ENCODE measurements around the gene SCUBE3. TPM values are rescaled to one million over a fixed set of nuclear protein-coding genes. Genes with fewer than 3 reads are reported as not detected.

The SCUBE3 gene
- 0.40 and 0.72 TPM in 2 replicates for total RNA-seq

DNA sequence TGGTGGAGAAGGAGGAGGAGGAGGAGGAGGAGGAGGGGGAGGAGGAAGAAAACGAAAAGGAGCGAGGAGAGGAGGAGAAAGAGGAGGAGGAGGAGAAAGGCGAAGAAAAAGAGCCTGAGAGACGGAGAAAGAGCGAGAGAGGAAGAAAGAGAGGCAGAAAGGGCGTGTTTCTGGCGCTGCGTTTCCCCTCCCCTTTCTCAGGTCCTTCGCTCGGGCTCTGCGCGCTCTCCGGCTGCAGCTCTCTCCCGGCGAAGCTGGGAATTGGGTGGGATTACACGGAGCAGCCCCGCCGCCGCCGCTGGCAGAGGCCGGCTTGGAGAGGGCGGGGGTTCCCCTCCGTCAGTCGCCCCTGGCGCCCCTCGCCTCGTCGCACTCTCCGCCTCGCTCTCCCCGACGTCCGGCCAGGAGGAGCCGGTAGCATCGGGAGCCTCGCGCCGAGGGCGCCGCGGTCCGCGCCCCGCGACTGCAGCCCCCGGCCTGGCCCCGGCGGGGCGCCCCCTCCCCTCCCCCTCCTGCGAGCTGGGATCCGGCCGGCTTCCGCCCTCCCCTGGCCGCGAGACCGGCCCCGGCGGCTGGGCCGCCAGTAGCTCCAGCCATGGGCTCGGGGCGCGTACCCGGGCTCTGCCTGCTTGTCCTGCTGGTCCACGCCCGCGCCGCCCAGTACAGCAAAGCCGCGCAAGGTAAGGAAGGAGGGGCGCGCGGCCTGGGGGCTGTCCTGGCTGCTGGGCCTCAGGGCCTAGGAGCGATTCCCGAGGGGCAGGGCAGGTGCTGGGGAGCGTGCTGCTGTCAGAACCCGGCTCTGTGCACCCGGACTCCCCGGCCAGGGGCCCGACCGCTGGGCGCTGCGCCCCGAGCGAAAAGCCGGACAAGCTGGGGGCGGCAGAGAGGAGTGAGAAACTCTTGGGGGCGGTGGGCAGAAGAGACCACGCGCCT lies at the start of gene SCUBE3:
Gene SCUBE3, plus strand, starts transcription at position 133 of the 933 bp plus-strand sequence. Its CDS starts 463 bp downstream, at position 596.

DNA sequence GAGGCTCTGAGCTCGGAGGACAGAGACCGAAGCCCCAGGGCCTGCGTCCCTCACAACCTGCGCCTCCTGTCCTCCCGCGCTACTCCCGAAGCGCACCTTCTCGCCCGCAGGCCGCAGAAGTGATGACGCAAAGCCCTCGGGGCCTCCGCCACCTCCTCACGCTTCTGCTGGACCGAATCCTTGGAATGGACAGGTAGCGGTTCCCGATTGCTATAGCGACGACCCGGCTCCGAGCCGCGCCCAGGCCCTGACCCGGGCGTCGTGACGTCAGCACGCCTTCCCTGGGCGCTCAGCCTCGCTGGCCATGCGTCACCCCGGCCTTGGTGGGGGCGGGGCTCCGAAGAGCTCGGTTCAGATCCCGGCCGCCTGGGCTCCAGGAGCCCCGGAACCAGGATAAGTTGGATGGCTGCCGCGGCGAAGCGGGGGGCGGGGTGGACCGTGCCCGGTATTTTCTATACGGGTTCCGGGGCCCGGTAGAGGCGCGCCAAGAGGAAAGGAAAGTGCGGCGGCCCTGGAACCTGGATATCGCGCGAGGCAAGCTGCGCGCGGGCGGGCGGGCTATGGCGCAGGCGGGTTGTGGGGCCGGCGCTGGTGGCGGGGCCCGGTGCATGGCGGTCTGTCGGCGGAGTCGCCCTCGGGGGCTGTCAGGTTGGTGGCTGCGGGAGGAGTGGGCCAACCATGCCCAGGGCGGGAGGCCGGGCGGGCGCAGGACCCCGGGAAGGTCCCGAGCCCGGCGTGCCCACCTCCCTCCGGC lies 45.6 kb downstream of the SCUBE3 start, which contains the start of gene ZNF76:
Gene ZNF76, plus strand, starts transcription at position 542 of the 754 bp plus-strand sequence. CDS start 21,417 bp downstream, outside the sequence.

GRCh38 chr6:35297601-35298481 lies 84.1 kb downstream of the SCUBE3 start, which contains the start of gene DEF6:
Gene DEF6, plus strand, starts transcription at chr6:35297818. Its CDS starts 39 bp downstream, at chr6:35297857.

Other genes starting within 250 kb of the SCUBE3 start
- 0.07 TPM in 1 of 2 replicates, not detected in the other for gene TCP11, start 72.6 kb upstream of the SCUBE3 start, total RNA-seq
- gene ZNF76, start 45.8 kb downstream of the SCUBE3 start, total RNA-seq: 13.2 and 17.4 TPM in 2 replicates
- gene DEF6, start 83.9 kb downstream of the SCUBE3 start, total RNA-seq: 0.13 and 0.65 TPM in 2 replicates
- 5.2 and 6.6 TPM in 2 replicates for gene PPARD, start 128.6 kb downstream of the SCUBE3 start, total RNA-seq
- 6.9 and 8.5 TPM in 2 replicates for gene FANCE, start 238.4 kb downstream of the SCUBE3 start, total RNA-seq